GM13977 (cell line): ENCODE results near the gene EIPR1.

Experiments
- DNase-seq: peaks from one replicate; pipeline ENCODE4 v3.0.0; 2012; ENCODE audit warnings: low spot score
- in situ Hi-C: fragments of 300-500 bp; cut with MboI; formaldehyde crosslinking; loops from one replicate; pipeline ENCODE4 v1.12.0; 2022; ENCODE audit warnings: low sequenced_read_pairs, low pct_unique_long_range_greater_than_20kb, mixed read lengths, inconsistent platforms; ENCODE audit not compliant: unreplicated experiment
- TF ChIP-seq, protein P1 (sequence below): IDR thresholded peaks from 2 replicates; pipeline ENCODE4 v1.5.1; 2012; ENCODE audit warnings: mild to moderate bottlenecking, control low read depth; ENCODE audit not compliant: insufficient read depth; ENCODE audit errors: extremely low read depth, missing control alignments

The EIPR1 gene

DNA sequence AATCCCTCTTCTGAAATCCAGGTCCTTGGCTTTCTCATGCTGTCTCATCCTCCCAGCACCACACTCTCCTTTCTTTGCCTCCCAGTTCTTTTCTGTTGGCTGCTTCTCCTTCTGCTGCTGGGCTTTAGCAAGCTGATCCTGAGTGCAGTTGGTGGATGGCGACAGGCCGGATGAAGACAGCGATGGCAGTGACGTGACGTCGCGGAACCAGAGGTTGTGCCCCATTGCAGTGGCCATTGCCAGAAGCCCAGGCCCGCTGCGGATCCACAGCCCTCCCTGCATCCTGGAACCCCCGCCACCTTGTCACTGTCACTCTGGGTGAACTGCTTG lies 75.2 kb downstream of the EIPR1 start:
- TF ChIP-seq, protein P1, sequence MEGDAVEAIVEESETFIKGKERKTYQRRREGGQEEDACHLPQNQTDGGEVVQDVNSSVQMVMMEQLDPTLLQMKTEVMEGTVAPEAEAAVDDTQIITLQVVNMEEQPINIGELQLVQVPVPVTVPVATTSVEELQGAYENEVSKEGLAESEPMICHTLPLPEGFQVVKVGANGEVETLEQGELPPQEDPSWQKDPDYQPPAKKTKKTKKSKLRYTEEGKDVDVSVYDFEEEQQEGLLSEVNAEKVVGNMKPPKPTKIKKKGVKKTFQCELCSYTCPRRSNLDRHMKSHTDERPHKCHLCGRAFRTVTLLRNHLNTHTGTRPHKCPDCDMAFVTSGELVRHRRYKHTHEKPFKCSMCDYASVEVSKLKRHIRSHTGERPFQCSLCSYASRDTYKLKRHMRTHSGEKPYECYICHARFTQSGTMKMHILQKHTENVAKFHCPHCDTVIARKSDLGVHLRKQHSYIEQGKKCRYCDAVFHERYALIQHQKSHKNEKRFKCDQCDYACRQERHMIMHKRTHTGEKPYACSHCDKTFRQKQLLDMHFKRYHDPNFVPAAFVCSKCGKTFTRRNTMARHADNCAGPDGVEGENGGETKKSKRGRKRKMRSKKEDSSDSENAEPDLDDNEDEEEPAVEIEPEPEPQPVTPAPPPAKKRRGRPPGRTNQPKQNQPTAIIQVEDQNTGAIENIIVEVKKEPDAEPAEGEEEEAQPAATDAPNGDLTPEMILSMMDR = no peak
- DNase-seq = no peak
- in situ Hi-C loops = no loop called here

DNA sequence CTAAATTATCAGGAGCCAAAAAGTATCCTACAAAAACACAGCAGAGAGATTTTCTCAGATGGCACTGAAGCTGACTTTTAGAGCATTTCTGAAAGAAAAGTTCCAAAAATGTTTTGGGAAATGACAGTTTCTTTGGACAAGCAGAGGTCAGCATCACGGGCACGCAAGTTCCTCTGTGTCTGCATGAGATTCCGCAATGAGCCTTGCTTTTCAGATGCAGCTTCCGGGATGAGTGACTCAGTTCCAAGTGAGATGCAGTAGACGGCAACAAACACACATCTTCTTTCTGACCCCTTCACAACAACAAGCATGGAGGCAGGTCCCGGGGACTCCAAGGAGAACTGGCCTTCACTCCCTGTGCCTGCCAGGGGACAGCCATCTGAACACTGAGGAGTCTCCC lies 76.6 kb downstream of the EIPR1 start:
- TF ChIP-seq, protein P1 = no peak
- DNase-seq = no peak
- in situ Hi-C loops = no loop called here

- in situ Hi-C loops = no loop called here
- TF ChIP-seq, protein P1 = no peak
- no peak for DNase-seq
Measured at GRCh38 chr2:3300224-3300995, 77.2 kb downstream of the EIPR1 start.

- no peak for DNase-seq
- in situ Hi-C loops = no loop called here
- TF ChIP-seq, protein P1 = no peak
Measured at GRCh38 chr2:3299703-3300102, 77.9 kb downstream of the EIPR1 start.

- TF ChIP-seq, protein P1 = no peak
- in situ Hi-C loops = no loop called here
- DNase-seq = no peak
Measured at GRCh38 chr2:3299130-3299529, 78.5 kb downstream of the EIPR1 start.

DNA sequence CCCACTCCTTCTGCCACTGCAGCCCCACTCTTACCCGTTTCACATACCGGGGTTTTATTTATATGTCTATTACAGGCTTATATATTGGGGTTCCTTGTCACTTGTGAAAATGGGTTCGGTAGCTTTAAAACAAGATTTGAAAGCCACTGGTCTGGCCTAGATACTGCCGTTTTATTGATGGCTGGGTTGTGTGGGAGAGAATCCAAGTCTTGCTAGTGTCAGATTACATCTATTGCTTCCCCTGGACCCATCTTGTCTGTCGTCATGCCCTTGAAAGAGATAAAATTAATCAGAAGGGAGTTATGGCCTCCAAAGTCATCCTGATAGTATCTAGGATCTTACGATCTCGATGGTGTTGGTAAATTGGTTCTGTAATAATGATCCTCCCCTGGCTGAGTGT lies 79.4 kb downstream of the EIPR1 start:
- in situ Hi-C loops = no loop called here

More for the DNA sequence above, 79.4 kb downstream of the EIPR1 start:
- DNase-seq = no peak
- TF ChIP-seq, protein P1 = no peak
